IPS-18c (cell line): ENCODE results near the gene CYB5R3.
"Not testable (repeated sequence)": the region's sequence is repeated elsewhere in the genome, so short reads cannot be mapped to it uniquely, and the experiment has no call there.

Experiments used
- H3K4me3 ChIP-seq: 2 replicates; pipeline ENCODE4 v1.7.0; 2013; ENCODE audit warnings: low read depth, mild to moderate bottlenecking, low read length, moderate library complexity; ENCODE audit not compliant: insufficient read depth
- H3K9me3 ChIP-seq: one replicate; pipeline ENCODE4 v1.6.1; 2013; ENCODE audit warnings: mild to moderate bottlenecking, low read length, moderate library complexity; ENCODE audit not compliant: control insufficient read depth, insufficient read depth

Gene CYB5R3

DNA sequence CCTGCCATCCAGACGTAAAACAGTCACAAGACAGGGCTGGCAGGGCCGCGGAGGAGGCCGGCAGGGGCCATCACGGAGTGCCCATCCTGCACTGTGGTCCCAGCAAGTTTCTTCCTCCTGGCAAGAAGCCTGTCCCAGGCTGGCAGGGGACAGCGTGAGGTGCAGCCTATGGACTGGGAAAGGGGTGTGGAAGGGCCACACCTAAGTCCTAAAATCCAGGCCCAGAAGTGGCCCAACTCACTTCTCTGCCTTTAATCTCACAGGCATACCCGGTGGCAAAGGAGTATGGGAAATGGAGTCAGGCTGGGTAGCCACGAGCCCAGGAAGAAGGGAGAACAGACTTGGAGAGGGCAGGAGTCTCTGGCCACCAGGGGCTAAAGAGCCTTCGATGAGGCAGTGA, 78.6 kb downstream of the CYB5R3 start:
- not testable (repeated sequence) for H3K9me3 ChIP-seq, H3K4me3 ChIP-seq

GRCh38 chr22:42567950-42568349, 81.2 kb downstream of the CYB5R3 start:
- not testable (repeated sequence) for H3K4me3 ChIP-seq, H3K9me3 ChIP-seq
